HepG2 (cell line): ENCODE results near the gene CIT. TPM values are rescaled to one million over a fixed set of nuclear protein-coding genes. Genes with fewer than 3 reads are reported as not detected.

Experiments used
- DPF2 ChIP-seq: sonication (generic); formaldehyde crosslinking; IDR thresholded peaks from 2 replicates; pipeline ENCODE4 v1.4.0; 2020; ENCODE audit warnings: mild to moderate bottlenecking, low read depth, missing genetic modification reagents, borderline replicate concordance
- NCOA5 ChIP-seq: sonication (generic); formaldehyde crosslinking; IDR thresholded peaks from 2 replicates; pipeline ENCODE4 v1.4.0; 2020; ENCODE audit warnings: missing genetic modification reagents
- ZNF260 ChIP-seq: sonication (generic); formaldehyde crosslinking; IDR thresholded peaks from 2 replicates; pipeline ENCODE4 v1.4.0; 2020; ENCODE audit warnings: missing genetic modification reagents, low read depth, mild to moderate bottlenecking, borderline replicate concordance
- ZNF512B ChIP-seq: sonication (generic); formaldehyde crosslinking; IDR thresholded peaks from 2 replicates; pipeline ENCODE4 v1.5.1; 2020; ENCODE audit warnings: missing genetic modification reagents, mild to moderate bottlenecking, borderline replicate concordance
- ZNF747 ChIP-seq: sonication (generic); formaldehyde crosslinking; IDR thresholded peaks from 2 replicates; pipeline ENCODE4 v1.8.1; 2023; ENCODE audit warnings: missing genetic modification reagents, mild to moderate bottlenecking, borderline replicate concordance
- polyA plus RNA-seq, 8 experiments: library from polyadenylated mRNA; depleted of rRNA in 3 of 8; stranded (reverse) in 7 of 8; unstranded in 1 of 8; fragments of >200 nt; fragmentation: Illumina TruSeq in 4 of 8; extraction: Trizol in 4 of 8; gene quantifications; 2 replicates each; pipeline versions ENCODE4 v1.2.1 to v1.2.3, GENCODE V29; 2011 to 2016; ENCODE audit warnings: low read depth in 4 of 8, missing spikeins in 1 of 8, mixed read lengths in 1 of 8; ENCODE audit not compliant: insufficient read depth in 1 of 8
- total RNA-seq, 5 experiments: library from RNA; depleted of rRNA; stranded (reverse); fragments of >200 nt; fragmentation: Illumina TruSeq; extraction: Trizol; gene quantifications; 2 replicates each; pipeline ENCODE4 v1.2.3, GENCODE V29; 2016; ENCODE audit warnings: low read depth in 1 of 5
- TF ChIP-seq, protein P1 (sequence below), 2 experiments: fragments of 450-650 bp in 1 of 2; sonication (generic) in 1 of 2; formaldehyde crosslinking in 1 of 2; IDR thresholded peaks; 2 replicates each; pipeline versions ENCODE4 v1.6.1 to v1.8.0; 2016 to 2022; ENCODE audit warnings: antibody characterized with exemption in 1 of 2, mild to moderate bottlenecking in 1 of 2, missing genetic modification reagents in 1 of 2
- TF ChIP-seq, protein P2 (sequence below): fragments of 450-650 bp; IDR thresholded peaks from 2 replicates; pipeline ENCODE4 v1.6.1; 2017
- TF ChIP-seq, protein P3 (sequence below): IDR thresholded peaks from 2 replicates; pipeline ENCODE4 v1.6.1; 2016; ENCODE audit warnings: low read depth, missing genetic modification reagents, missing compliant biosample characterization
- TF ChIP-seq, protein P4 (sequence below): IDR thresholded peaks from 2 replicates; pipeline ENCODE4 v1.6.1; 2016; ENCODE audit warnings: missing genetic modification reagents, missing compliant biosample characterization

CIT gene
- total and polyA plus RNA-seq, 2 of the 13 experiments (the other 11 are each of a cell fraction or from before 2014, with no cell fraction given) = 7.7 to 11.7 TPM

- TF ChIP-seq, protein P1, sequence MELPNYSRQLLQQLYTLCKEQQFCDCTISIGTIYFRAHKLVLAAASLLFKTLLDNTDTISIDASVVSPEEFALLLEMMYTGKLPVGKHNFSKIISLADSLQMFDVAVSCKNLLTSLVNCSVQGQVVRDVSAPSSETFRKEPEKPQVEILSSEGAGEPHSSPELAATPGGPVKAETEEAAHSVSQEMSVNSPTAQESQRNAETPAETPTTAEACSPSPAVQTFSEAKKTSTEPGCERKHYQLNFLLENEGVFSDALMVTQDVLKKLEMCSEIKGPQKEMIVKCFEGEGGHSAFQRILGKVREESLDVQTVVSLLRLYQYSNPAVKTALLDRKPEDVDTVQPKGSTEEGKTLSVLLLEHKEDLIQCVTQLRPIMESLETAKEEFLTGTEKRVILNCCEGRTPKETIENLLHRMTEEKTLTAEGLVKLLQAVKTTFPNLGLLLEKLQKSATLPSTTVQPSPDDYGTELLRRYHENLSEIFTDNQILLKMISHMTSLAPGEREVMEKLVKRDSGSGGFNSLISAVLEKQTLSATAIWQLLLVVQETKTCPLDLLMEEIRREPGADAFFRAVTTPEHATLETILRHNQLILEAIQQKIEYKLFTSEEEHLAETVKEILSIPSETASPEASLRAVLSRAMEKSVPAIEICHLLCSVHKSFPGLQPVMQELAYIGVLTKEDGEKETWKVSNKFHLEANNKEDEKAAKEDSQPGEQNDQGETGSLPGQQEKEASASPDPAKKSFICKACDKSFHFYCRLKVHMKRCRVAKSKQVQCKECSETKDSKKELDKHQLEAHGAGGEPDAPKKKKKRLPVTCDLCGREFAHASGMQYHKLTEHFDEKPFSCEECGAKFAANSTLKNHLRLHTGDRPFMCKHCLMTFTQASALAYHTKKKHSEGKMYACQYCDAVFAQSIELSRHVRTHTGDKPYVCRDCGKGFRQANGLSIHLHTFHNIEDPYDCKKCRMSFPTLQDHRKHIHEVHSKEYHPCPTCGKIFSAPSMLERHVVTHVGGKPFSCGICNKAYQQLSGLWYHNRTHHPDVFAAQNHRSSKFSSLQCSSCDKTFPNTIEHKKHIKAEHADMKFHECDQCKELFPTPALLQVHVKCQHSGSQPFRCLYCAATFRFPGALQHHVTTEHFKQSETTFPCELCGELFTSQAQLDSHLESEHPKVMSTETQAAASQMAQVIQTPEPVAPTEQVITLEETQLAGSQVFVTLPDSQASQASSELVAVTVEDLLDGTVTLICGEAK (IDR thresholded peaks at IDR 0.05) = no peak
- TF ChIP-seq, protein P1 (CRISPR knock-in tag; IDR thresholded peaks at IDR 0.05) = no peak
- no peak for TF ChIP-seq NCOA5 (CRISPR knock-in tag)
- TF ChIP-seq, protein P2, sequence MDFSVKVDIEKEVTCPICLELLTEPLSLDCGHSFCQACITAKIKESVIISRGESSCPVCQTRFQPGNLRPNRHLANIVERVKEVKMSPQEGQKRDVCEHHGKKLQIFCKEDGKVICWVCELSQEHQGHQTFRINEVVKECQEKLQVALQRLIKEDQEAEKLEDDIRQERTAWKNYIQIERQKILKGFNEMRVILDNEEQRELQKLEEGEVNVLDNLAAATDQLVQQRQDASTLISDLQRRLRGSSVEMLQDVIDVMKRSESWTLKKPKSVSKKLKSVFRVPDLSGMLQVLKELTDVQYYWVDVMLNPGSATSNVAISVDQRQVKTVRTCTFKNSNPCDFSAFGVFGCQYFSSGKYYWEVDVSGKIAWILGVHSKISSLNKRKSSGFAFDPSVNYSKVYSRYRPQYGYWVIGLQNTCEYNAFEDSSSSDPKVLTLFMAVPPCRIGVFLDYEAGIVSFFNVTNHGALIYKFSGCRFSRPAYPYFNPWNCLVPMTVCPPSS = no peak
- no peak for TF ChIP-seq ZNF747 (CRISPR knock-in tag)
- no peak for TF ChIP-seq DPF2 (CRISPR knock-in tag)
- TF ChIP-seq ZNF260 (CRISPR knock-in tag) = no peak
- TF ChIP-seq, protein P3, sequence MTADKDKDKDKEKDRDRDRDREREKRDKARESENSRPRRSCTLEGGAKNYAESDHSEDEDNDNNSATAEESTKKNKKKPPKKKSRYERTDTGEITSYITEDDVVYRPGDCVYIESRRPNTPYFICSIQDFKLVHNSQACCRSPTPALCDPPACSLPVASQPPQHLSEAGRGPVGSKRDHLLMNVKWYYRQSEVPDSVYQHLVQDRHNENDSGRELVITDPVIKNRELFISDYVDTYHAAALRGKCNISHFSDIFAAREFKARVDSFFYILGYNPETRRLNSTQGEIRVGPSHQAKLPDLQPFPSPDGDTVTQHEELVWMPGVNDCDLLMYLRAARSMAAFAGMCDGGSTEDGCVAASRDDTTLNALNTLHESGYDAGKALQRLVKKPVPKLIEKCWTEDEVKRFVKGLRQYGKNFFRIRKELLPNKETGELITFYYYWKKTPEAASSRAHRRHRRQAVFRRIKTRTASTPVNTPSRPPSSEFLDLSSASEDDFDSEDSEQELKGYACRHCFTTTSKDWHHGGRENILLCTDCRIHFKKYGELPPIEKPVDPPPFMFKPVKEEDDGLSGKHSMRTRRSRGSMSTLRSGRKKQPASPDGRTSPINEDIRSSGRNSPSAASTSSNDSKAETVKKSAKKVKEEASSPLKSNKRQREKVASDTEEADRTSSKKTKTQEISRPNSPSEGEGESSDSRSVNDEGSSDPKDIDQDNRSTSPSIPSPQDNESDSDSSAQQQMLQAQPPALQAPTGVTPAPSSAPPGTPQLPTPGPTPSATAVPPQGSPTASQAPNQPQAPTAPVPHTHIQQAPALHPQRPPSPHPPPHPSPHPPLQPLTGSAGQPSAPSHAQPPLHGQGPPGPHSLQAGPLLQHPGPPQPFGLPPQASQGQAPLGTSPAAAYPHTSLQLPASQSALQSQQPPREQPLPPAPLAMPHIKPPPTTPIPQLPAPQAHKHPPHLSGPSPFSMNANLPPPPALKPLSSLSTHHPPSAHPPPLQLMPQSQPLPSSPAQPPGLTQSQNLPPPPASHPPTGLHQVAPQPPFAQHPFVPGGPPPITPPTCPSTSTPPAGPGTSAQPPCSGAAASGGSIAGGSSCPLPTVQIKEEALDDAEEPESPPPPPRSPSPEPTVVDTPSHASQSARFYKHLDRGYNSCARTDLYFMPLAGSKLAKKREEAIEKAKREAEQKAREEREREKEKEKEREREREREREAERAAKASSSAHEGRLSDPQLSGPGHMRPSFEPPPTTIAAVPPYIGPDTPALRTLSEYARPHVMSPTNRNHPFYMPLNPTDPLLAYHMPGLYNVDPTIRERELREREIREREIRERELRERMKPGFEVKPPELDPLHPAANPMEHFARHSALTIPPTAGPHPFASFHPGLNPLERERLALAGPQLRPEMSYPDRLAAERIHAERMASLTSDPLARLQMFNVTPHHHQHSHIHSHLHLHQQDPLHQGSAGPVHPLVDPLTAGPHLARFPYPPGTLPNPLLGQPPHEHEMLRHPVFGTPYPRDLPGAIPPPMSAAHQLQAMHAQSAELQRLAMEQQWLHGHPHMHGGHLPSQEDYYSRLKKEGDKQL (CRISPR knock-in tag) = no peak
- no peak for TF ChIP-seq ZNF512B
- TF ChIP-seq, protein P4, sequence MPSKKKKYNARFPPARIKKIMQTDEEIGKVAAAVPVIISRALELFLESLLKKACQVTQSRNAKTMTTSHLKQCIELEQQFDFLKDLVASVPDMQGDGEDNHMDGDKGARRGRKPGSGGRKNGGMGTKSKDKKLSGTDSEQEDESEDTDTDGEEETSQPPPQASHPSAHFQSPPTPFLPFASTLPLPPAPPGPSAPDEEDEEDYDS (CRISPR knock-in tag) = no peak
These were observed 74.6 kb downstream of the CIT start (continued) for GRCh38 chr12:119802472-119802871.
